IPS-18c (cell line): ENCODE measurements around the gene MYBPHL.

Experiments used
- H3K4me3 ChIP-seq: 2 replicates; pipeline ENCODE4 v1.7.0; 2013; ENCODE audit warnings: low read depth, mild to moderate bottlenecking, low read length, moderate library complexity; ENCODE audit not compliant: insufficient read depth
- H3K9me3 ChIP-seq: one replicate; pipeline ENCODE4 v1.6.1; 2013; ENCODE audit warnings: mild to moderate bottlenecking, low read length, moderate library complexity; ENCODE audit not compliant: control insufficient read depth, insufficient read depth

The MYBPHL gene

GRCh38 chr1:109272021-109272799 is 34.6 kb downstream of the MYBPHL start:
- no peaks in the 10 kb centered on the region for H3K9me3 ChIP-seq
- H3K4me3 ChIP-seq: no peak overlapping the region

GRCh38 chr1:109271458-109271857 is 35.4 kb downstream of the MYBPHL start:
- no peaks in the 10 kb centered on the region for H3K9me3 ChIP-seq
- H3K4me3 ChIP-seq: no peak overlapping the region

- no peak overlapping the region for H3K4me3 ChIP-seq
- no peaks in the 10 kb centered on the region for H3K9me3 ChIP-seq
Measured at GRCh38 chr1:109270623-109271317, 36.0 kb downstream of the MYBPHL start.

GRCh38 chr1:109269981-109270622 is 36.7 kb downstream of the MYBPHL start:
- H3K9me3 ChIP-seq: no peaks in the 10 kb centered on the region

GRCh38 chr1:109269212-109269980 is 37.4 kb downstream of the MYBPHL start:
- no peaks in the 10 kb centered on the region for H3K9me3 ChIP-seq
- no peak overlapping the region for H3K4me3 ChIP-seq

More at GRCh38 chr1:109269981-109270622, 36.7 kb downstream of the MYBPHL start:
- no peak overlapping the region for H3K4me3 ChIP-seq

GRCh38 chr1:109268431-109269211 is 38.2 kb downstream of the MYBPHL start:
- Histone ChIP-seq H3K4me3 (no peak overlapping the region), H3K9me3 (no peaks in the 10 kb centered on the region)

- Histone ChIP-seq H3K4me3 (no peak overlapping the region), H3K9me3 (no peaks in the 10 kb centered on the region)
Measured at GRCh38 chr1:109267743-109268300, 39.0 kb downstream of the MYBPHL start.

GRCh38 chr1:109266965-109267364 is 39.8 kb downstream of the MYBPHL start:
- Histone ChIP-seq H3K9me3 (no peaks in the 10 kb centered on the region), H3K4me3 (no peak overlapping the region)

- H3K9me3 ChIP-seq: no peaks in the 10 kb centered on the region
Measured at GRCh38 chr1:109265741-109266330, 41.0 kb downstream of the MYBPHL start.

GRCh38 chr1:109265016-109265415 is 41.8 kb downstream of the MYBPHL start:
- Histone ChIP-seq H3K4me3 (no peak overlapping the region), H3K9me3 (no peaks in the 10 kb centered on the region)

More at GRCh38 chr1:109265741-109266330, 41.0 kb downstream of the MYBPHL start:
- no peak overlapping the region for H3K4me3 ChIP-seq

- Histone ChIP-seq H3K4me3 (no peak overlapping the region), H3K9me3 (no peaks in the 10 kb centered on the region)
Measured at GRCh38 chr1:109264379-109264755, 42.4 kb downstream of the MYBPHL start.

- Histone ChIP-seq H3K9me3 (no peaks in the 10 kb centered on the region), H3K4me3 (no peak overlapping the region)
Measured at GRCh38 chr1:109263597-109264378, 43.0 kb downstream of the MYBPHL start.

- H3K9me3 ChIP-seq: no peaks in the 10 kb centered on the region
Measured at GRCh38 chr1:109263234-109263596, 43.6 kb downstream of the MYBPHL start.

GRCh38 chr1:109262231-109263055 is 44.4 kb downstream of the MYBPHL start:
- H3K9me3 ChIP-seq: no peaks in the 10 kb centered on the region
- H3K4me3 ChIP-seq: no peak overlapping the region

More at GRCh38 chr1:109263234-109263596, 43.6 kb downstream of the MYBPHL start:
- H3K4me3 ChIP-seq: no peak overlapping the region

GRCh38 chr1:109261578-109261977 is 45.2 kb downstream of the MYBPHL start:
- Histone ChIP-seq H3K9me3 (no peaks in the 10 kb centered on the region), H3K4me3 (no peak overlapping the region)
